Measurements from ENCODE around the gene SAMD7. TPM values are rescaled to one million over a fixed set of nuclear protein-coding genes. Genes with fewer than 3 reads are reported as not detected.

The SAMD7 gene
- total RNA-seq, 4 donors from 2014 or later: not detected

GRCh38 chr3:169948559-169949448 lies 37.4 kb downstream of the SAMD7 start:
- no peak for TF ChIP-seq POLR2AphosphoS5 (IDR thresholded peaks at IDR 0.05)
- TF ChIP-seq EP300 (IDR thresholded peaks at IDR 0.05): no peak
- TF ChIP-seq POLR2A (IDR thresholded peaks at IDR 0.05): no peak
- TF ChIP-seq CTCF (IDR thresholded peaks at IDR 0.05): no peak
- no peaks in the 10 kb centered on the region for H3K9me3 ChIP-seq
- no peak for ATAC-seq
- H3K4me1 ChIP-seq: no peaks in the 10 kb centered on the region
- no peaks in the 10 kb centered on the region for H3K36me3 ChIP-seq
- H3K27me3 ChIP-seq: no peaks in the 10 kb centered on the region
- no peak overlapping the region for H3K27ac ChIP-seq
- 58 to 60% methylated on average over 2 of the region's 2 CpGs for WGBS, 2 donors (ENCODE audit: low coverage in 1 of 2)
- no peak overlapping the region for H3K4me3 ChIP-seq

- Histone ChIP-seq H3K4me3 (no peak overlapping the region), H3K4me1 (no peaks in the 10 kb centered on the region), H3K36me3 (no peaks in the 10 kb centered on the region), H3K27ac (no peak overlapping the region), H3K27me3 (no peaks in the 10 kb centered on the region), H3K9me3 (peaks cover 0 to under 1% (median 0%) of the 10 kb centered on the region in 3 donors)
- TF ChIP-seq CTCF (IDR thresholded peaks at IDR 0.05): no peak
- no peak for TF ChIP-seq POLR2AphosphoS5 (IDR thresholded peaks at IDR 0.05)
- no peak for TF ChIP-seq EP300 (IDR thresholded peaks at IDR 0.05)
- no peak for TF ChIP-seq POLR2A (IDR thresholded peaks at IDR 0.05)
- WGBS, 2 donors (ENCODE audit: low coverage in 1 of 2): 100% methylated on average over 1 of the region's 1 CpG
- no peak for ATAC-seq
These were observed 40.7 kb downstream of the SAMD7 start for GRCh38 chr3:169952045-169952444.

GRCh38 chr3:169953462-169954141 lies 42.2 kb downstream of the SAMD7 start:
- H3K4me1 ChIP-seq: no peaks in the 10 kb centered on the region
- no peak overlapping the region for H3K4me3 ChIP-seq
- 89 to 96% methylated on average over 3 of the region's 3 CpGs for WGBS, 2 donors (ENCODE audit: low coverage in 1 of 2)
- ATAC-seq: no peak
- TF ChIP-seq POLR2AphosphoS5 (IDR thresholded peaks at IDR 0.05) (no peak), EP300 (IDR thresholded peaks at IDR 0.05) (no peak), CTCF (IDR thresholded peaks at IDR 0.05) (no peak), POLR2A (IDR thresholded peaks at IDR 0.05) (no peak)
- peaks cover 0 to 2% (median 0%) of the 10 kb centered on the region in 3 donors for H3K9me3 ChIP-seq
- H3K27me3 ChIP-seq: no peaks in the 10 kb centered on the region
- H3K36me3 ChIP-seq: no peaks in the 10 kb centered on the region
- no peak overlapping the region for H3K27ac ChIP-seq

GRCh38 chr3:169954142-169954756 lies 42.9 kb downstream of the SAMD7 start:
- Histone ChIP-seq H3K36me3 (no peaks in the 10 kb centered on the region), H3K4me1 (no peaks in the 10 kb centered on the region), H3K27ac (no peak overlapping the region), H3K27me3 (no peaks in the 10 kb centered on the region), H3K9me3 (peaks cover 0 to 2% (median 0%) of the 10 kb centered on the region in 3 donors), H3K4me3 (no peak overlapping the region)
- TF ChIP-seq EP300 (IDR thresholded peaks at IDR 0.05) (no peak), CTCF (IDR thresholded peaks at IDR 0.05) (no peak), POLR2A (IDR thresholded peaks at IDR 0.05) (no peak), POLR2AphosphoS5 (IDR thresholded peaks at IDR 0.05) (no peak)
- no peak for ATAC-seq
- 67 to 72% methylated on average over 5 to 6 of the region's 6 CpGs for WGBS, 2 donors (ENCODE audit: low coverage in 1 of 2)
